ENCODE data around the gene VPS54.

- no peak for TF ChIP-seq YY1 (IDR thresholded peaks at IDR 0.05; ENCODE audit: insufficient read depth, insufficient read length)
- no peak for TF ChIP-seq ZNF274 (IDR thresholded peaks at IDR 0.05; ENCODE audit: low read depth, low read length)
- no peak for TF ChIP-seq SUZ12 (IDR thresholded peaks at IDR 0.05; ENCODE audit: extremely low read depth, insufficient read depth, insufficient read length)
Observed at GRCh38 chr2:64054161-64054915, 35.1 kb upstream of the VPS54 start.
